ENCODE results near the gene PAPSS2. TPM values are rescaled to one million over a fixed set of nuclear protein-coding genes. Genes with fewer than 3 reads are reported as not detected.

PAPSS2 gene
- total and polyA plus RNA-seq, 8 donors = 1.3 to 17.3 (median 10.8) TPM

DNA sequence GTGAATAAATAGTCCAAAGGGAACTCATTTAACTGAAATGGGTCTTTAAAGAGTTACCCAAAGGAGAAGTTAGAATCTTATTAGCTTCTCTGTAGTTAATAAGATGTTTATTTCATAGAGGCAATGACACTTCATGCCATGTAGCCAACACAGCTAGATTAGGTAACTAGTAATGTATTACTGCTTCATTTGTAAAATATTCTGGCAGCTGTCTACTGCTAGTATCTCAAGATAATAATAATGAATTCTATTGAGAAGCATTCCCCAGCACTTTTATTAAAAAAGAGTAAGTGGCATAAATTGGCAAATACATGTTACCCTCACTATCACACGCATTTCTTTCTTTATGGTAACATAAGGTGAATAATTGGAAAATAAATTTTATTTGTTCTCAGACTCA, 10.1 kb downstream of the PAPSS2 start:
- H3K27me3 ChIP-seq = no peaks in the 10 kb centered on the region
- no peak for DNase-seq
- 95 to 100% (median 99%) methylated on average over 1 of the region's 1 CpG for WGBS, 5 donors
- intact Hi-C loops (cut with DNase I; ENCODE audit: low total_unique reads) = no loop called here
- H3K9me3 ChIP-seq = no peaks in the 10 kb centered on the region
- TF ChIP-seq, protein P1, sequence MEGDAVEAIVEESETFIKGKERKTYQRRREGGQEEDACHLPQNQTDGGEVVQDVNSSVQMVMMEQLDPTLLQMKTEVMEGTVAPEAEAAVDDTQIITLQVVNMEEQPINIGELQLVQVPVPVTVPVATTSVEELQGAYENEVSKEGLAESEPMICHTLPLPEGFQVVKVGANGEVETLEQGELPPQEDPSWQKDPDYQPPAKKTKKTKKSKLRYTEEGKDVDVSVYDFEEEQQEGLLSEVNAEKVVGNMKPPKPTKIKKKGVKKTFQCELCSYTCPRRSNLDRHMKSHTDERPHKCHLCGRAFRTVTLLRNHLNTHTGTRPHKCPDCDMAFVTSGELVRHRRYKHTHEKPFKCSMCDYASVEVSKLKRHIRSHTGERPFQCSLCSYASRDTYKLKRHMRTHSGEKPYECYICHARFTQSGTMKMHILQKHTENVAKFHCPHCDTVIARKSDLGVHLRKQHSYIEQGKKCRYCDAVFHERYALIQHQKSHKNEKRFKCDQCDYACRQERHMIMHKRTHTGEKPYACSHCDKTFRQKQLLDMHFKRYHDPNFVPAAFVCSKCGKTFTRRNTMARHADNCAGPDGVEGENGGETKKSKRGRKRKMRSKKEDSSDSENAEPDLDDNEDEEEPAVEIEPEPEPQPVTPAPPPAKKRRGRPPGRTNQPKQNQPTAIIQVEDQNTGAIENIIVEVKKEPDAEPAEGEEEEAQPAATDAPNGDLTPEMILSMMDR (IDR thresholded peaks at IDR 0.05) = no peak
- no peak for TF ChIP-seq EP300 (IDR thresholded peaks at IDR 0.05)
- no peak overlapping the region for H3K4me3 ChIP-seq
- peaks cover 0 to 6% (median 2%) of the 10 kb centered on the region in 4 donors for H3K36me3 ChIP-seq
- H3K4me1 ChIP-seq = peaks cover 0 to 6% (median 0%) of the 10 kb centered on the region in 4 donors
- H3K27ac ChIP-seq = no peak overlapping the region

DNA sequence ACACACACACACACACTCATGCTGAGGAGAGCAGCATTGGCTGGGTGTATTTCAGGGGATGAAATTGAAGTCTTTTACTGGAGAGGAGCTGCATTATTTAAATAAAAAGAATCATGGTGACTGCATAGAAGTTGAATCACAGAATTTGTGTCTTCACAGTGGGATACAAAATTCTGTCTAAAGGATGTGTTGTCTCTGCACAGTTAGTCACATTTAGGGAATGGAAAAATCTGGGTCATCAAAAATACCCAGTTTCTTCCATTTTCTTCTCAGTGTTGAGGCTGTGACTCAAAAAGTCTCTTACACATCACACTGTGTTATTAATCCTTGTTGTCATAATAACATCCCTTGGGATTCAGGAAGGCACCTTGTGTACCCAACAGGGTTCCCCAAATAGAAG, 10.9 kb downstream of the PAPSS2 start:
- no peaks in the 10 kb centered on the region for H3K9me3 ChIP-seq
- H3K4me3 ChIP-seq = no peak overlapping the region
- TF ChIP-seq EP300 (IDR thresholded peaks at IDR 0.05) (no peak), POLR2A (IDR thresholded peaks at IDR 0.05) (no peak), POLR2AphosphoS5 (IDR thresholded peaks at IDR 0.05) (no peak)
- TF ChIP-seq, protein P1 (IDR thresholded peaks at IDR 0.05) = no peak
- H3K27ac ChIP-seq = no peak overlapping the region
- no peak for DNase-seq
- H3K36me3 ChIP-seq = peaks cover 0 to 6% (median 2%) of the 10 kb centered on the region in 4 donors
- intact Hi-C loops (cut with DNase I; ENCODE audit: low total_unique reads) = no loop called here
- H3K4me1 ChIP-seq = peaks cover 0 to 8% (median 0%) of the 10 kb centered on the region in 4 donors
- no peaks in the 10 kb centered on the region for H3K27me3 ChIP-seq

DNA sequence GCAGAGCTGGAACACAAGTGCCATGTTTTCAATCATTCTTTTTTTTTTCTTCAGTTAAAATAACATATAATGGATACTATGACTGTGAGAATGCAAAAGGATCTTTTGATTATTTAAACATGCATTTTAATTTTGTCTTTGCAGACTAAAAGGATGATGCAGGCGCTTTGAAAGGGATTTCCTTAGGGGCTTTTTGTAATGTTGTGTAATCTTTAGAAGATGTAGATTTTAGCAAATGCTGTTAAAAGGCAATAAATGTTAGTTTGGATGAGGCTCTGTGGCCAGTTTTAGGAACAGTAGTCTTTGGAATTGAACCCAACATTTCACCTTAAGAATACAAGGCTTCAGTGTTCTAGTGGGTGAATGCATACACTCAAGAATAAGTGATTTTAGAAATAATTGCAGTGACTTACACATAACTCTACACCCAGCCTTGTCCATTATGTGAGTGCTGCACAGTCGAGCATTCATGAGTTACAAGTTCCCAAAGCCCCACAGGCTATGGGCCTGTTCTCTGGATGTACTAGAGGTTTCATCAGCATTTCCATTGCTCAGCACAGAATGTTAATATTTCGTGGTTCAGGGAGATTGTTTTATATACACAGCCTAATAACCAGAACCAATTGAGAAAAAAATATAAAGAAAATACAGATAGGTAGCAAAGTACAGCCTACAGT, 11.6 kb downstream of the PAPSS2 start:
- Histone ChIP-seq H3K36me3 (peaks cover 0 to 5% (median 2%) of the 10 kb centered on the region in 4 donors), H3K9me3 (no peaks in the 10 kb centered on the region), H3K27ac (no peak overlapping the region), H3K4me1 (peaks cover 0 to 14% (median 0%) of the 10 kb centered on the region in 4 donors), H3K27me3 (no peaks in the 10 kb centered on the region), H3K4me3 (no peak overlapping the region)
- intact Hi-C loops (cut with DNase I; ENCODE audit: low total_unique reads) = no loop called here
- WGBS, 5 donors = 46 to 72% (median 61%) methylated on average over 3 of the region's 3 CpGs
- no peak for TF ChIP-seq EP300 (IDR thresholded peaks at IDR 0.05)
- no peak for TF ChIP-seq POLR2A (IDR thresholded peaks at IDR 0.05)
- TF ChIP-seq, protein P1 (IDR thresholded peaks at IDR 0.05) = no peak
- no peak for TF ChIP-seq POLR2AphosphoS5 (IDR thresholded peaks at IDR 0.05)
- no peak for DNase-seq

DNA sequence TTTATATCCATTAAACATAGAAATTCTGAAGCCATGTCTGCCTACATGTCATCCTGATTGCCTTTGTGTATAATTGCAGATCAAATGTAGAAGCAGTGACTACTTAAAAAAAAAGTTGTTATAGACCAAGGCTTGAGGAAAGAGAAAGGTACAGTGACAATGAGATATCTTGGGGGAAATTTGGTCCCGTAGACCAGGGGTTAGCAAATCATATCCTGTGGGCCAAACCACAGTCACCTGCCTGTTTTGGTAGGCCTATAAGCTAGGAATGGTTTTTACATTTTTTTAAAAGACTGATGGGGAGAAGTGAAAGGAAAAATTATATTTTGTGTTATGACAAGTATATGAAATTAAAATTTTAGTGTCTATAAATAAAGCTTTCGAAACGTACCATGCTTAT, 12.9 kb downstream of the PAPSS2 start:
- Histone ChIP-seq H3K4me3 (no peak overlapping the region), H3K9me3 (no peaks in the 10 kb centered on the region), H3K27ac (no peak overlapping the region), H3K27me3 (no peaks in the 10 kb centered on the region), H3K36me3 (no peaks in the 10 kb centered on the region), H3K4me1 (peaks cover 0 to 18% (median 0%) of the 10 kb centered on the region in 4 donors)
- intact Hi-C loops (cut with DNase I; ENCODE audit: low total_unique reads) = no loop called here
- 87 to 92% (median 89%) methylated on average over 3 of the region's 3 CpGs for WGBS, 5 donors
- DNase-seq = no peak
- TF ChIP-seq, protein P1 (IDR thresholded peaks at IDR 0.05) = no peak
- no peak for TF ChIP-seq EP300 (IDR thresholded peaks at IDR 0.05)
- no peak for TF ChIP-seq POLR2A (IDR thresholded peaks at IDR 0.05)
- no peak for TF ChIP-seq POLR2AphosphoS5 (IDR thresholded peaks at IDR 0.05)
